ENCODE measurements around the gene CPA2. TPM values are rescaled to one million over a fixed set of nuclear protein-coding genes. Genes with fewer than 3 reads are reported as not detected.

CPA2 gene
- total RNA-seq, 2 experiments from 2014 or later = not detected

DNA sequence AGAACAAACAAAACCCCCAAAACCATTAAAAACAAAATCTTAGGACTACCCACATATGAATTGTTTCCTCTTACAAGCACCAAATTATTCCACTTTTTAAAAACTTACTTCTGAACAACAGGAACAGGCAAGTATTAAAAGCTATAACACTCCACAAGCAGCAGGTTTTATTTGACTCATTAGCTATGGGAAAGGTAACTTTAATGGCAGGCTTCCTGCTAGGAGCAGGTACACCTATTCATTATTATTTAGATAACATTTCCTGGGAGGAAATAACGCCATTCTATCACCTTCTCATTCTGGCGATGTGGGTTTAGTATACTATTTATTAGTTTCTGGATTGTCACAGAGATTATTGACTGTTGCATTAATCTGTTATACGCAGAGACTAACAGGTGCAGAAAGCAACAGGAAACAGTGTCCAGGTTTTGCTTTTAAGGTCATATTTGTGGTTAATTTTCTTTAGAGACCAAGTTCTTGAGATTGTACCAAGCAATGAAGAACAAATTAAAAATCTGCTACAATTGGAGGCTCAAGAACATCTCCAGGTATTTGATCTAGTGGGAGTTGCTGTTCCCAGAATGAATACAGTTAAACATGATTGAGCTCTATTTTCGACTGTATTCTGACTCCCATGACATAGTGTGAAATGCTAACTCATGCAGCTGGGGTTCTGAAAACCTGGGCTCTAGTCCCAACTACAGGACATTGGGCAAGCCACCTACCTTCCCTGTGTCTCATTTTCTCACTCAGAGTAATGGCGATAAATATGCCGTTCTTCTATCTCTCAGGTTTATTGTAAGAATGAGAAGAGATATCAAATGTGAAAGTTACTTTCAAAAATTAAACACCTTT, 2.0 kb downstream of the CPA2 start:
- Mint-ChIP-seq H3K27me3 (peaks cover 5% of the 10 kb centered on the region), H3K4me1 (no peaks in the 10 kb centered on the region), H3K36me3 (ENCODE audit: low read depth) (no peaks in the 10 kb centered on the region), H3K9me3 (no peaks in the 10 kb centered on the region), H3K4me3 (no peak overlapping the region), H3K27ac (no peak overlapping the region)
- CTCF ChIA-PET = no interaction called here
- DNase-seq = no peak
- POLR2A ChIA-PET = no interaction called here

- H3K36me3 Mint-ChIP-seq (ENCODE audit: low read depth) = no peaks in the 10 kb centered on the region
- no peaks in the 10 kb centered on the region for H3K4me1 Mint-ChIP-seq
- DNase-seq = no peak
- ChIA-PET POLR2A (no interaction called here), CTCF (no interaction called here)
- H3K27ac Mint-ChIP-seq = no peak overlapping the region
- peaks cover 8% of the 10 kb centered on the region for H3K27me3 Mint-ChIP-seq
- H3K9me3 Mint-ChIP-seq = no peaks in the 10 kb centered on the region
- no peak overlapping the region for H3K4me3 Mint-ChIP-seq
Measured at GRCh38 chr7:130269318-130269694, 2.6 kb downstream of the CPA2 start.

GRCh38 chr7:130270947-130271800, 4.5 kb downstream of the CPA2 start:
- ChIA-PET CTCF (no interaction called here), POLR2A (no interaction called here)
- no peak overlapping the region for H3K4me3 Mint-ChIP-seq
- H3K9me3 Mint-ChIP-seq = no peaks in the 10 kb centered on the region
- peaks cover 9% of the 10 kb centered on the region for H3K27me3 Mint-ChIP-seq
- H3K27ac Mint-ChIP-seq = no peak overlapping the region
- DNase-seq = no peak
- H3K36me3 Mint-ChIP-seq (ENCODE audit: low read depth) = no peaks in the 10 kb centered on the region
- H3K4me1 Mint-ChIP-seq = peaks cover 2% of the 10 kb centered on the region

DNA sequence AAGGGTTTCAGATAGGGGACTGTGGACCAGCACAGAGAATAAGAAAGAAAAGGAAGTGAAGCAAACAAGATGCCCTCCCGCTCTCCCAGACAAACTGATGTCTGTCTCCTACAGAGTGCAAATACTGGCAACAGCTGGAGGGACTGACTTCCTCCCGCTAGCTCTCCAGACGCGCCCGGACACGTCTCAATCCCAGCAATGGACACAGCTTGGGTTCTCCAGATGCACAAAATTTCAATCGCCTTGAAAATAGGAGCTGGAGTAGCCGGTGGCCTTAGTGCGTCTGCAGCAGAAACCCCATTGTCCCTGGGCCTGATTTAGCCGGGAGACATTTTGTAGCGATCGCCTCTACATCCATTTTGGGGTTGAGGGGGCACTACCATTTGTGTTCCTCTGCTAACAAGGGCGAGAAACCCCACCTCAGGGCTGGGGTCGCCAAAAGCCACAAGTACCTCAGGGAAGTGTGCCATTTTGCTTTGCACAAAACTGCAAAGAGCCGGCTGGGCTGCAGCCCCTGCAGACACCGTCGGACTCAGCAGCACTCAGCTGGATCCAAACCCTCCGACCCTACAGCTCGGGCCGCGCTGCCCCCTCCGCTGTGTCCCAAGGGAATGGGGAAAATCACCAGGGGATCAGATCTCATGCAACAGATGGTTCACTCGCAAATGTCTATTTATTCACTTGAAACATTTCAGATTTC, 5.9 kb downstream of the CPA2 start:
- H3K27me3 Mint-ChIP-seq = peaks cover 7% of the 10 kb centered on the region
- POLR2A ChIA-PET = no interaction called here
- peaks cover 10% of the 10 kb centered on the region for H3K4me1 Mint-ChIP-seq
- H3K27ac Mint-ChIP-seq = no peak overlapping the region
- CTCF ChIA-PET = interaction anchor here (0.5 kb wide), 1 partner anchor 212 kb away, joined by 3 read pairs; no protein-coding TSS in a partner anchor
- H3K36me3 Mint-ChIP-seq (ENCODE audit: low read depth) = no peaks in the 10 kb centered on the region
- H3K9me3 Mint-ChIP-seq = no peaks in the 10 kb centered on the region
- H3K4me3 Mint-ChIP-seq = no peak overlapping the region
- DNase-seq = no peak

GRCh38 chr7:130273081-130273932, 6.6 kb downstream of the CPA2 start:
- Mint-ChIP-seq H3K4me3 (no peak overlapping the region), H3K36me3 (ENCODE audit: low read depth) (no peaks in the 10 kb centered on the region), H3K9me3 (no peaks in the 10 kb centered on the region), H3K4me1 (peaks cover 10% of the 10 kb centered on the region), H3K27ac (no peak overlapping the region), H3K27me3 (peaks cover 5% of the 10 kb centered on the region)
- ChIA-PET POLR2A (no interaction called here), CTCF (interaction anchor here (0.6 kb wide), 1 partner anchor 490 kb away, joined by 3 read pairs; no protein-coding TSS in a partner anchor)
- no peak for DNase-seq

DNA sequence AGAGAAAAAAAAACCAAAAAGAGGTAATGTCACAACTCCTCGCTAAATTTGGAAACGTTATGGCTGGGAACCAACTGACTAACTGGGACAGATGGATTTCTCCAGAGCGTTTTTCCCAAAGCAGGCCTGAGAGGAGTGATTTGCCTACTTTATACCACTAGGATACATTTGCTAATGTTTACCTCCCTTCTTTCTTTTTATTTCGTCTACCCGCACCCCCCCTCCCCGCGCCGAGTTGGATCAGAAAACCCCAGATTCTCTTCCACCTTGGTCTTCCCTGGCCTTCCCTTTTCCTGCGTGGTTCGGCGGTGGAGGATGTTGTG, 7.2 kb downstream of the CPA2 start:
- DNase-seq = no peak
- no peak overlapping the region for H3K4me3 Mint-ChIP-seq
- ChIA-PET CTCF (no interaction called here), POLR2A (no interaction called here)
- H3K9me3 Mint-ChIP-seq = no peaks in the 10 kb centered on the region
- peaks cover 4% of the 10 kb centered on the region for H3K27me3 Mint-ChIP-seq
- H3K36me3 Mint-ChIP-seq (ENCODE audit: low read depth) = no peaks in the 10 kb centered on the region
- no peak overlapping the region for H3K27ac Mint-ChIP-seq
- H3K4me1 Mint-ChIP-seq = peaks cover 10% of the 10 kb centered on the region

- Mint-ChIP-seq H3K27ac (no peak overlapping the region), H3K4me3 (no peak overlapping the region), H3K27me3 (peaks cover 4% of the 10 kb centered on the region), H3K4me1 (peaks cover 10% of the 10 kb centered on the region), H3K36me3 (ENCODE audit: low read depth) (no peaks in the 10 kb centered on the region), H3K9me3 (no peaks in the 10 kb centered on the region)
- ChIA-PET POLR2A (no interaction called here), CTCF (no interaction called here)
- DNase-seq = no peak
Measured at GRCh38 chr7:130274296-130274695, 7.6 kb downstream of the CPA2 start.

DNA sequence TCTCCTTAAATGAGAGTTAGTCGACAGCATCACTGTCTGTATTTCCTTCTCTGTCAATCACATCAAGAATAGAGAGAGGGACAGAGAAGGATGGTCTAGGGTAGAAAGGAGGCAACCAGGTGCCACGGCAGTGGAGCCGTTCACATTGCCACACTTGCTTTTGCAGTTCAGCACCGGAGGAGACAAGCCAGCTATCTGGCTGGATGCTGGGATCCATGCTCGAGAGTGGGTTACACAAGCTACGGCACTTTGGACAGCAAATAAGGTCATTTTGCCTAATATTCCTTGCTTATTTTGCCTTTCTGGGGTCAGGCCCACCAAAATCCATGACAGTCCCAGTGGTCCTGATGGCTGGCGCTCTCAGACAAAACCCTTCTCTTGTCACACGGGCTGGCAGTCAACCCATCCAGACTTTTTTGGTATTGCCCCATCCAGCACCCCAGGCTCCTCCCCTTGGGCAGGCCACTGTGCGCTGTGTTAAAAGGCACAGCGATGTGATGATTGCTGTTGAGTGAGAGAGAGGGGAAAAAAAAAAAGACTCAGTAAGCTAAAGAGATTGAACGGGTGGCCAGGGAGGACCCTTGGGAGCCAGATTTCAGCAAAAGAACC, 8.4 kb downstream of the CPA2 start:
- H3K27me3 Mint-ChIP-seq = peaks cover 4% of the 10 kb centered on the region
- no peaks in the 10 kb centered on the region for H3K36me3 Mint-ChIP-seq (ENCODE audit: low read depth)
- H3K4me3 Mint-ChIP-seq = no peak overlapping the region
- H3K9me3 Mint-ChIP-seq = no peaks in the 10 kb centered on the region
- ChIA-PET CTCF (no interaction called here), POLR2A (no interaction called here)
- H3K27ac Mint-ChIP-seq = no peak overlapping the region
- peaks cover 10% of the 10 kb centered on the region for H3K4me1 Mint-ChIP-seq
- no peak for DNase-seq

DNA sequence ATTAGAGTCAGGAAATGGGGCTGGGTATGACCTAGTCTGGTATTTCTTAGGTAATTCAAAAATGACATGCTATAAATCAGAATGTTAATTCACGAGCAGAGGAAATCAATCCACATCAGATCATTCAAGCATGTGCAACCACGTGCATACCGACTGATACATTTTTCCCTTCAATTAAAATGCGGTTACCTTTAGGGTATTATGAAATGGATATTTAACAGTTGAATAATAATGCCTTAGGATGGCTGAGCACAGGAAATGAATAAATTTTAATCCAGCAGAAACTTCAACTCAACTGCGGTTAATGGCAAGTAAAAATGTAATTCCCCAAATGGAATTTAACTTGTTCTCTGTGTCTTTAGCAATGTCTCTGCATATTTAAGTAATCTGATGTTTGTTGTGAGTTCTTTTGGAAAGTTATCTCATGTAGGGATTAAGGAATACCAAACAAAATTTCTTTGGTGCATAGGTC, 9.2 kb downstream of the CPA2 start:
- ChIA-PET POLR2A (no interaction called here), CTCF (no interaction called here)
- H3K4me1 Mint-ChIP-seq = peaks cover 10% of the 10 kb centered on the region
- DNase-seq = no peak
- no peak overlapping the region for H3K4me3 Mint-ChIP-seq
- peaks cover 4% of the 10 kb centered on the region for H3K27me3 Mint-ChIP-seq
- no peaks in the 10 kb centered on the region for H3K36me3 Mint-ChIP-seq (ENCODE audit: low read depth)
- no peaks in the 10 kb centered on the region for H3K9me3 Mint-ChIP-seq
- no peak overlapping the region for H3K27ac Mint-ChIP-seq

- H3K4me1 Mint-ChIP-seq = peaks cover 10% of the 10 kb centered on the region
- ChIA-PET POLR2A (interaction anchor here (1.0 kb wide), 1 partner anchor 72 kb away, joined by 3 read pairs; the partner anchor contains the start of gene TMEM209), CTCF (no interaction called here)
- no peak for DNase-seq
- no peak overlapping the region for H3K27ac Mint-ChIP-seq
- H3K27me3 Mint-ChIP-seq = peaks cover 4% of the 10 kb centered on the region
- H3K9me3 Mint-ChIP-seq = no peaks in the 10 kb centered on the region
- H3K36me3 Mint-ChIP-seq (ENCODE audit: low read depth) = no peaks in the 10 kb centered on the region
- H3K4me3 Mint-ChIP-seq = no peak overlapping the region
Measured at GRCh38 chr7:130276796-130277762, 10.4 kb downstream of the CPA2 start.

DNA sequence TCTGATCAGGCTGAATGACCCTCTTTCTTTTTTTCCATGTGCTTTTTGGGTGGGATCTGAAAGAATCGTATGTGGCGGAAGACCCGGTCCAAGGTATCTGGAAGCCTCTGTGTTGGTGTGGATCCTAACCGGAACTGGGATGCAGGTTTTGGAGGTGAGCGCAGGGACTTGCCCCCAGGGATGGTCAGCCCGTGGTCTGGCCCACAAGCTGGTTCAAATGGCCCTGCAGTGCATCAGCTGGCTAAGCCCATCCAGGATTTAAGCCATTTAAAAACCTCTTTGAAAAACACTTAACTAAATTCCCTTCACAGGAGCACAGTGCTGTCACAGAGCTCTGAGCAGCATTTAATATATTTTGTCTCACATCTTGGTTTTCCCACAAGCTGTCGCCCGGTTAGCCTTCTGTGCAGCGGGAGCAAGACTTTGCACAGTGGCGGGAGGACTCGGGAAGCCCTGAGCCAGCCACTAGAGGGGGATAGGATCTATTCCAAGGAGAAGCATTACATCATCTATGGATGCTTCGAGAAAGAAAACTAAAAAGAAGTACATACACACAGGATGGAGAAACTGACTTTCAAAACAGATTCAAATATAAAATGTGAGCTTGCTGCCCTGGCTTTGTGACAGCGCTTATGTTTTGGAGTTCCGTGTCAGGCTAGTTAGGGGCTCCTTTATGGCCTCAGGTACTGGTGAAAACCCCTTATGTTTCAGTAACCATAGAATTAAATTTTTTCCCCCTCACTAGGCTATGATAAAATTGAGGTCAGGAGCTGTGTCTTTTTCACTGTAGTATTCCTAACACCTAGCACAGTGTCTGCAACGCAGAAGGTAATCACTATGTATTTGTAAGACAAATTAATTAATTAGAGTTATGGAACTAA, 11.3 kb downstream of the CPA2 start:
- Mint-ChIP-seq H3K4me3 (no peak overlapping the region), H3K36me3 (ENCODE audit: low read depth) (no peaks in the 10 kb centered on the region), H3K27ac (no peak overlapping the region), H3K27me3 (peaks cover 4% of the 10 kb centered on the region), H3K9me3 (no peaks in the 10 kb centered on the region), H3K4me1 (peaks cover 10% of the 10 kb centered on the region)
- CTCF ChIA-PET = no interaction called here
- POLR2A ChIA-PET = interaction anchor here (1.0 kb wide), 1 partner anchor 73 kb away, joined by 3 read pairs; the partner anchor contains the start of gene TMEM209
- no peak for DNase-seq
